DND-41 (cell line): ENCODE results near the gene CYP2W1.

Experiments
- ATAC-seq: fragments of 200-7000 bp; cut with Tn5 transposase; 3 replicates; pipeline ENCODE4 v1.9.1; 2021; ENCODE audit warnings: low read depth; ENCODE audit not compliant: insufficient read depth
- DNase-seq: peaks from one replicate; pipeline ENCODE4 v3.0.0-alpha.2; 2020
- H2AFZ ChIP-seq: 2 replicates; pipeline ENCODE4 v1.6.0; 2012; ENCODE audit warnings: low read depth, low read length
- H3K27ac ChIP-seq: 2 replicates; pipeline ENCODE4 v1.5.1; 2012; ENCODE audit warnings: low read length, inconsistent platforms
- H3K27me3 ChIP-seq: fragments of 200-600 bp; sonication (generic); 2 replicates; pipeline ENCODE4 v1.6.0; 2012; ENCODE audit warnings: low read length, mild to moderate bottlenecking, inconsistent platforms; ENCODE audit not compliant: insufficient read depth, poor library complexity
- H3K36me3 ChIP-seq: 2 replicates; pipeline ENCODE4 v1.5.1; 2012; ENCODE audit warnings: low read length, inconsistent platforms; ENCODE audit not compliant: insufficient read depth
- H3K4me1 ChIP-seq: 2 replicates; pipeline ENCODE4 v1.5.1; 2012; ENCODE audit warnings: mild to moderate bottlenecking, low read length; ENCODE audit not compliant: insufficient read depth
- H3K4me2 ChIP-seq: 2 replicates; pipeline ENCODE4 v1.6.0; 2012; ENCODE audit warnings: mild to moderate bottlenecking, moderate library complexity, low read length, inconsistent platforms; ENCODE audit not compliant: insufficient read depth
- H3K4me3 ChIP-seq, 2 experiments: fragments of 200-600 bp in 1 of 2; shearing (Covaris generic) in 1 of 2; 2 replicates each; pipeline ENCODE4 v1.5.1; 2012 to 2016; ENCODE audit warnings: inconsistent platforms in 2 of 2, low read length in 2 of 2, mild to moderate bottlenecking in 2 of 2, low read depth in 1 of 2, moderate library complexity in 1 of 2
- H3K79me2 ChIP-seq: 2 replicates; pipeline ENCODE4 v1.6.0; 2012; ENCODE audit warnings: low read length, inconsistent platforms; ENCODE audit not compliant: insufficient read depth
- H3K9ac ChIP-seq: 2 replicates; pipeline ENCODE4 v1.6.0; 2012; ENCODE audit warnings: low read depth, mild to moderate bottlenecking, inconsistent platforms, low read length, moderate library complexity
- H3K9me3 ChIP-seq: 2 replicates; pipeline ENCODE4 v1.5.1; 2012; ENCODE audit warnings: low read length, moderate library complexity, mild to moderate bottlenecking, inconsistent platforms; ENCODE audit not compliant: insufficient read depth, severe bottlenecking
- H4K20me1 ChIP-seq: 2 replicates; pipeline ENCODE4 v1.6.0; 2012; ENCODE audit warnings: low read length; ENCODE audit not compliant: insufficient read depth
- CTCF ChIP-seq: IDR thresholded peaks from 2 replicates; pipeline ENCODE4 v1.5.1; 2012; ENCODE audit warnings: borderline replicate concordance, low read length, moderate library complexity, mild to moderate bottlenecking; ENCODE audit not compliant: poor library complexity, severe bottlenecking; ENCODE audit errors: extremely low read depth
- EZH2 ChIP-seq: IDR thresholded peaks from 3 replicates; pipeline ENCODE4 v1.6.1; 2012; ENCODE audit warnings: borderline replicate concordance, low read depth, mild to moderate bottlenecking, moderate library complexity, low read length, inconsistent platforms; ENCODE audit not compliant: severe bottlenecking

The CYP2W1 gene

GRCh38 chr7:991729-992656 lies 9.0 kb downstream of the CYP2W1 start:
- no peak overlapping the region for H3K9ac ChIP-seq
- H3K4me3 ChIP-seq, result no peak overlapping the region
- no peak overlapping the region for H3K4me2 ChIP-seq
- TF ChIP-seq CTCF, result no peak
- no peak for TF ChIP-seq EZH2
- H4K20me1 ChIP-seq, result no peaks in the 10 kb centered on the region; the same call in 1 of the 2 replicates
- H3K36me3 ChIP-seq, result no peaks in the 10 kb centered on the region
- no peaks in the 10 kb centered on the region for H3K27me3 ChIP-seq
- no peak for ATAC-seq
- H3K79me2 ChIP-seq, result no peaks in the 10 kb centered on the region
- H3K9me3 ChIP-seq, result no peaks in the 10 kb centered on the region
- H2AFZ ChIP-seq, result no peak overlapping the region
- peaks cover 4% of the 10 kb centered on the region for H3K4me1 ChIP-seq
- DNase-seq, result no peak
- no peak overlapping the region for H3K27ac ChIP-seq

DNA sequence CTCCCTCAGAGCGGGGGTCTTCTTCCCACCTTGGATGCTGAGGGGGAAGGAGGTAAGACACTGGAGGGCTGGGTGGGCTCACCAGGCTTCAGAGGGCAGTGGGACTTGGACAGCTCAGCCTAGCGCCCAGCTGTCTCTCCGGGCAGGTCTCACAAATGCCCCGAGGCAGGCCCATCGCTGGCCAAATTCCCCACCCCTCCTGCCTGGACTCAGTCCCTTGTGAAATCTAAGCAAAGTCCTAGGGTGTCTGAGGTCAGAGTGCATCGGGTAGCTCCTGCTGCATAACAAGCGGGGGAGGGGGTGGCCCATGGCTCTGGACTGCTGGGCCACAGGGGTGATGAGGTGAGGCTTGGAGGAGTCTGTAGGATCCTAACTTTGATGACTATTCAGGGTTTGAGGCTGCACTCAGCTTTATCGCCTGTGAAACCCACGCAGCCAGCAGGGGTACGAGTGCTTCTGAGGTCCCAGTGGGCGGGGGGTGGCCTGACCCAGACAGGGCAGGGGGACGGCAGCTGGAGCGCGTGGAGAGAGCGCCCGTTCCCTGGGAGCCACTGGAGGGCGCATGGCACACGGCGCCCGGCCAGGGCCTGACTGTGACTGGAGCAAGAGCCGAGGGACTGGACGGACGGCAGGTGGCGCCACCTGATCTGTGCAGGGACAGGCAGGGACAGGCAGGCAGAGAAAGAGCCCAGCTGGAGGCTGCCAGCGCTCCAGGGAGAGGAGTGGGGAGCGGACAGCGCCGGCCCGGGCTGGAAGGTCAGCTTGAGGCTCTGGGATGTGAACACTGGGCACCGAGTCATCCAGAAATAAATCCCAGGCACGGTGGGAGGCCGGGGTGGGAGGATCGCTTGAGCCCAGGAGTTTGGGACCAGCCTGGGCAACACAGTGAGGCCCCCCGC lies 10.0 kb downstream of the CYP2W1 start:
- H3K9ac ChIP-seq, result no peak overlapping the region
- no peak overlapping the region for H3K27ac ChIP-seq

DNA sequence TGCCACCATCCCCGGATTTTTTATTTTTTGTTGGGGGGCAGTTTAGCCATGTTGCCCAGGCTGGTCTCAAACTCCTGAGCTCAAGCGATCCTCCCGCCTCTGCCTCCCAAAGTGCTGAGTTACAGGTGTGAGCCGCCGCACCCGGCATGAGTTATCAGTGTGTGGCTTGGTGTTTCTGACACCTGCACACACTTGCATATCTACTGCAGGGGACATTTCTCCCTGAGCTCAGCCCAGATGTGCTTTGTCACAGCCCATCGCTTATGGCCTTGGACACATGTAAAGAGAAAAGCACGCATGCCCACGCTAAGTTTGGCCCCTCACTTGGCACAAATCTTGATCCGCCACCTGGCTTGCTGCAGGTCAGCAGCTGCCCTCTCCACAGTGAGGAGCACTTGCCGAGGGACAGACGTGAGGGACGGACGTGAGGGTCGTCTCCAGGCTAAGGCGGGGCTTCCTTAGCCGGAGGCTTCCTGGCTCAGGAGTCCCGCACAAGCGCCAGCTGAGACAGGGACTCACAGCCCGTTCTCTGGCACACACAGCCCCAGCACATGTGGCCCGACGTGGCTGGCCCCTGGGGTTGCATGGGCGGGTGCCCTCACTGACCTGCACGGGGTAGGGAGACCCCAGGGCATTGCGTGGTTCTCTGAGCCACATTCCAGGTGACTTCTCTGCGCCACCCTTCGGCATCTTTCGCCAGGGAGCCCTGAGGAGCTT lies 11.8 kb downstream of the CYP2W1 start:
- Histone ChIP-seq H3K4me2 (no peak overlapping the region), H2AFZ (no peak overlapping the region), H4K20me1 (no peaks in the 10 kb centered on the region; the same call in 1 of the 2 replicates), H3K9ac (no peak overlapping the region), H3K79me2 (no peaks in the 10 kb centered on the region), H3K27ac (no peak overlapping the region), H3K36me3 (no peaks in the 10 kb centered on the region), H3K4me1 (peaks cover 4% of the 10 kb centered on the region), H3K9me3 (no peaks in the 10 kb centered on the region), H3K27me3 (no peaks in the 10 kb centered on the region), H3K4me3 (no peak overlapping the region)
- no peak for DNase-seq
- TF ChIP-seq CTCF (no peak), EZH2 (no peak)
- ATAC-seq, result no peak

More for the DNA sequence above, 10.0 kb downstream of the CYP2W1 start:
- 0 out of 2 replicates have a peak overlapping the region, but pooled peaks have one; percentile 41 for H2AFZ ChIP-seq
- H3K79me2 ChIP-seq, result no peaks in the 10 kb centered on the region
- no peaks in the 10 kb centered on the region for H3K9me3 ChIP-seq
- no peaks in the 10 kb centered on the region for H3K27me3 ChIP-seq
- DNase-seq (peak; percentile 92), ATAC-seq (peak; percentile 98)
- no peak overlapping the region for H3K4me3 ChIP-seq
- H3K4me1 ChIP-seq, result peaks cover 4% of the 10 kb centered on the region
- TF ChIP-seq CTCF (peak; percentile 98), EZH2 (no peak)
- no peaks in the 10 kb centered on the region for H3K36me3 ChIP-seq
- H3K4me2 ChIP-seq, result peak overlapping the region; percentile 39
- no peaks in the 10 kb centered on the region; the same call in 1 of the 2 replicates for H4K20me1 ChIP-seq
